Activated T-cell treated with anti-CD3 and anti-CD28 coated beads, Interleukin-2, amount 50 U/mL, for 24 hours (primary cell): Measurements from ENCODE around the gene RBM38.

Experiments used
- DNase-seq: peaks from one replicate; pipeline ENCODE4 v3.0.0-alpha.2; 2020
- H3K27ac Mint-ChIP-seq: 2 replicates; pipeline ENCODE4 v1.8.0; 2020; ENCODE audit warnings: mild to moderate bottlenecking, mixed read lengths
- H3K27me3 Mint-ChIP-seq: 2 replicates; pipeline ENCODE4 v1.8.0; 2020; ENCODE audit warnings: mixed read lengths
- H3K36me3 Mint-ChIP-seq: 2 replicates; pipeline ENCODE4 v1.8.0; 2020; ENCODE audit warnings: low read depth, mixed read lengths
- H3K4me1 Mint-ChIP-seq: 2 replicates; pipeline ENCODE4 v1.8.0; 2020; ENCODE audit warnings: low read depth, mixed read lengths
- H3K4me3 Mint-ChIP-seq: 2 replicates; pipeline ENCODE4 v1.8.0; 2020; ENCODE audit warnings: mild to moderate bottlenecking, moderate library complexity, mixed read lengths
- H3K9me3 Mint-ChIP-seq: 2 replicates; pipeline ENCODE4 v1.8.0; 2020; ENCODE audit warnings: mixed read lengths

Gene RBM38

GRCh38 chr20:57381596-57382503 is 9.3 kb upstream of the RBM38 start:
- DNase-seq = peak; percentile 89
- Mint-ChIP-seq H3K27ac (peak overlapping the region; percentile 36), H3K36me3 (peaks cover 82% of the 10 kb centered on the region), H3K27me3 (no peaks in the 10 kb centered on the region), H3K4me1 (peaks cover 41% of the 10 kb centered on the region), H3K4me3 (no peak overlapping the region), H3K9me3 (no peaks in the 10 kb centered on the region)

DNA sequence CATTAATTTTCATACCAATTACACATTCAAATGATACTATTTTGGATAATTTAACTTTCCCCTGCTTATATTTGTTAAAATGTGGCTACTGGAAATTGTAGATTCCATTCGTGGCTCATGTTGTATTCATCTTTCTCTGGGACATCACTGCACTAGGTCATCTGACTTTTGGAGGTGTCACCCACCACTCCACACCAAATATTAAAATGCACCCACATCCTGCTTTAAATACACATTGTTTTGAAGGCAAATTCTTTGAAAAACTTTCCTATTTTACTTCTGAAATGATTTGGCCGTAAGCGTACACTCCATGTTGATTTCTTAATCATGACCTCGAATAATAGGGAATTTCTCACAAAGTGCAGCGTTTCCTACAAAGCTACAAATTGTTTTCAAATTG is 8.7 kb upstream of the RBM38 start:
- no peak overlapping the region for H3K4me3 Mint-ChIP-seq
- H3K4me1 Mint-ChIP-seq = peaks cover 37% of the 10 kb centered on the region
- no peaks in the 10 kb centered on the region for H3K9me3 Mint-ChIP-seq
- no peaks in the 10 kb centered on the region for H3K27me3 Mint-ChIP-seq
- peak overlapping the region; percentile 36 for H3K27ac Mint-ChIP-seq
- H3K36me3 Mint-ChIP-seq = peaks cover 75% of the 10 kb centered on the region
- no peak for DNase-seq

GRCh38 chr20:57383447-57384347 is 7.5 kb upstream of the RBM38 start:
- Mint-ChIP-seq H3K36me3 (peaks cover 64% of the 10 kb centered on the region), H3K27ac (peak overlapping the region; percentile 26), H3K9me3 (no peaks in the 10 kb centered on the region), H3K27me3 (no peaks in the 10 kb centered on the region), H3K4me3 (no peak overlapping the region), H3K4me1 (peaks cover 31% of the 10 kb centered on the region)
- no peak for DNase-seq

- DNase-seq = no peak
- Mint-ChIP-seq H3K4me1 (peaks cover 26% of the 10 kb centered on the region), H3K27ac (no peak overlapping the region), H3K4me3 (no peak overlapping the region), H3K36me3 (peaks cover 56% of the 10 kb centered on the region), H3K9me3 (no peaks in the 10 kb centered on the region), H3K27me3 (no peaks in the 10 kb centered on the region)
Observed at GRCh38 chr20:57384486-57384885, 6.7 kb upstream of the RBM38 start.

GRCh38 chr20:57384953-57385761 is 6.0 kb upstream of the RBM38 start:
- H3K27ac Mint-ChIP-seq = no peak overlapping the region
- DNase-seq = no peak
- H3K36me3 Mint-ChIP-seq = peaks cover 49% of the 10 kb centered on the region
- H3K4me1 Mint-ChIP-seq = peaks cover 26% of the 10 kb centered on the region
- H3K4me3 Mint-ChIP-seq = no peak overlapping the region
- no peaks in the 10 kb centered on the region for H3K9me3 Mint-ChIP-seq
- H3K27me3 Mint-ChIP-seq = no peaks in the 10 kb centered on the region

GRCh38 chr20:57385940-57386339 is 5.3 kb upstream of the RBM38 start:
- no peaks in the 10 kb centered on the region for H3K27me3 Mint-ChIP-seq
- no peak overlapping the region for H3K27ac Mint-ChIP-seq
- no peak overlapping the region for H3K4me3 Mint-ChIP-seq
- peaks cover 41% of the 10 kb centered on the region for H3K36me3 Mint-ChIP-seq
- DNase-seq = no peak
- H3K9me3 Mint-ChIP-seq = no peaks in the 10 kb centered on the region
- peaks cover 32% of the 10 kb centered on the region for H3K4me1 Mint-ChIP-seq

- no peaks in the 10 kb centered on the region for H3K27me3 Mint-ChIP-seq
- no peak overlapping the region for H3K27ac Mint-ChIP-seq
- H3K4me3 Mint-ChIP-seq = no peak overlapping the region
- H3K4me1 Mint-ChIP-seq = peaks cover 30% of the 10 kb centered on the region
- no peak for DNase-seq
- no peaks in the 10 kb centered on the region for H3K9me3 Mint-ChIP-seq
- H3K36me3 Mint-ChIP-seq = peaks cover 34% of the 10 kb centered on the region
Observed at GRCh38 chr20:57386762-57387161, 4.4 kb upstream of the RBM38 start.

GRCh38 chr20:57387463-57387862 is 3.7 kb upstream of the RBM38 start:
- H3K4me3 Mint-ChIP-seq = no peak overlapping the region
- peaks cover 23% of the 10 kb centered on the region for H3K4me1 Mint-ChIP-seq
- no peak overlapping the region for H3K27ac Mint-ChIP-seq
- no peaks in the 10 kb centered on the region for H3K27me3 Mint-ChIP-seq
- H3K9me3 Mint-ChIP-seq = no peaks in the 10 kb centered on the region
- H3K36me3 Mint-ChIP-seq = peaks cover 34% of the 10 kb centered on the region
- DNase-seq = no peak

DNA sequence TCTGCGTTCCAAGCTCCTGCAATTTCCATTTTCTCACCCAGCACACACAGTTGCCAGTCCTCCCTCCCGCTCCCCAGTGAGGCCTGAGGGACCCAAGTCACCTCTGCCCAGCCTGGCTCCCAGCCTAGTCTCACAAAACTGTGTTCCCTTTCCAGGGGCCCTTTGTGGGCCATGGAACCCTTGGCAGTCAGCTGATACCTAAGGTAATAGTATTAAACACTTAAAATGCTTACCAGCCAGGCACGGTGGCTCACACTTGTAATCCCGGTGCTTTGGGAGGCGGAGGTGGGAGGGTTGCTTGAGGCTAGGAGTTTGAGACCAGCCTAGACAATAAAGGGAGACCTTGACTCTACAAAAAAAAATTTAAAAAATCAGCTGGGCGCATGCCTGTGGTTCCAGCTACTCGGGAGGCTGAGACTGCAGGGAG is 3.2 kb upstream of the RBM38 start:
- DNase-seq = no peak
- peak overlapping the region; percentile 37 for H3K27ac Mint-ChIP-seq
- no peaks in the 10 kb centered on the region for H3K27me3 Mint-ChIP-seq
- peaks cover 34% of the 10 kb centered on the region for H3K36me3 Mint-ChIP-seq
- peaks cover 20% of the 10 kb centered on the region for H3K4me1 Mint-ChIP-seq
- H3K4me3 Mint-ChIP-seq = no peak overlapping the region
- H3K9me3 Mint-ChIP-seq = no peaks in the 10 kb centered on the region

GRCh38 chr20:57388953-57389694 is 2.1 kb upstream of the RBM38 start:
- no peak for DNase-seq
- Mint-ChIP-seq H3K27ac (peak overlapping the region; percentile 98), H3K36me3 (peaks cover 37% of the 10 kb centered on the region), H3K27me3 (no peaks in the 10 kb centered on the region), H3K4me3 (peak overlapping the region; percentile 81), H3K9me3 (no peaks in the 10 kb centered on the region), H3K4me1 (peaks cover 30% of the 10 kb centered on the region)

DNA sequence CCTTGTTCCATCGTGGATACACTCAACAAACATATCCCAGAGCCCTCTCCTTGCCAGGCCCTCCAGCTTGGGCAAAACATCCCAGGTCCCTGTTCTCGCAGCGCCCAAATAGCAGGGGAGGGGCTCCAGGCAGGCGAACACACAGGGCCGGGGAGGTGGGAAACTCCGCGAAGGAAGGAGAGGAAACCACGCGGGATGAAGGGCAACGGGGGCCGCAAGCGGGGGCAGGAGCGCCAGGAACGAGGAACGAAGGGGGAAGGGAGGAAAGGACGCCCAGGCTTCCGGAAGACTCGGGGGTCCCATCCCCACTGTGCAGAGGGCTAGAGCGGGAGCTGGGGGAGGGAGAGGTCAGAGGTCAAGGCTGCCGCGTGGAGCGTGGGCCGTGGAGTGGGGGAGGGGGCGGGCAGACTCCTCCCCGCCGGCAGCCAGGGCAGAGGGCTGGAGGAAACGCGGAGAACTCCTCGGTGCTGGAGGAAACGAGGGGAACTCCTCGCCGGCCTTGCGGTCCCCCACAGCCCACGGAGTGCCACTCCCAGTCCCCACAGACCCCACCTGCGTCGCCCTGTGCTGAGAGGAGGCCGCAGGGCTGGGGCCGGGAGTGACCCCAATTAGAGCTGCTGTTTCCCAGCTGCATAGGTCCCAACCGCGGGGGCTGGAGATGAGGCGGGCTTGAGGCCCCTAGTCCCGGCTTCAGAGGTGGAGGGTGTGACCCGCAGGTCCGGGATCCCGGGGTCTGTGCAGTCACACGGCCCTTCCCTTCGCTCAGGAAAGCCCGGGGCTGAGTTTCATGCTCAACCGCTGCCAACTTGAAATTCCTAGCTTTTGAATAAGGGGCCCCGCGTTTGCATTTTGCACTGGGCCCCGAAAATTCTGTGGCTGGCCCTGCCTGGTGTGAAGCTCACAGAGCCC is 1.2 kb upstream of the RBM38 start:
- Mint-ChIP-seq H3K4me3 (peak overlapping the region; percentile 81), H3K9me3 (no peaks in the 10 kb centered on the region), H3K4me1 (peaks cover 38% of the 10 kb centered on the region), H3K27me3 (no peaks in the 10 kb centered on the region), H3K36me3 (peaks cover 37% of the 10 kb centered on the region), H3K27ac (peak overlapping the region; percentile 98)
- peak; percentile 84 for DNase-seq

GRCh38 chr20:57391439-57392301 is 474 bp downstream of the RBM38 start:
- Mint-ChIP-seq H3K4me3 (peak overlapping the region; percentile 89), H3K9me3 (no peaks in the 10 kb centered on the region), H3K4me1 (peaks cover 54% of the 10 kb centered on the region), H3K27ac (peak overlapping the region; percentile 97), H3K27me3 (no peaks in the 10 kb centered on the region), H3K36me3 (peaks cover 47% of the 10 kb centered on the region)
- DNase-seq = peak; percentile 73
